NCI-H146 treated with DMSO at 0.1 percent for 48 hours (cell line): Measurements from ENCODE around the gene BRIP1.
A peak's percentile ranks its signal among the peaks of the same experiment; 100 is the strongest.

Experiments
- DNase-seq: peaks from one replicate; lab custom pipeline; 2025; ENCODE audit not compliant: unreplicated experiment; lab: John Stamatoyannopoulos, UW

BRIP1 gene

GRCh38 chr17:61639818-61640217, 223.5 kb downstream of the BRIP1 start:
- no peak for DNase-seq

DNA sequence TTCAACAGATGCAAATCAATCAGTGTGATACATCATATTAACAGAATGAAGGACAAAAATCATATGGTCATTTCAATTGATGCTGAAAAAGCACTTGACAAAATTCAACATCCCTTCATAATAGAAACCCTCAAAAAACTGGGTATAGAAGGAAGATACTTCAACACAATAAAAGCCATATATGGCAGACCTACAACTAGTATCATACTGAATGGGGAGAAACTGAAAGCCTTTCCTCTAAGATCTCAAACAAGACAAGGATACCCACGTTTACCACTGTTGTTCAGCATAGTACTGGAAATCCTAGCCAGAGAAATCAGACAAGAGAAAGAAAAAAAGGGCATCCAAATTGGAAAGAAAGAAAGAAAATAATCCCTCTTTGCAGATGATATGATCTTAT, 225.2 kb downstream of the BRIP1 start:
- DNase-seq: no peak

DNA sequence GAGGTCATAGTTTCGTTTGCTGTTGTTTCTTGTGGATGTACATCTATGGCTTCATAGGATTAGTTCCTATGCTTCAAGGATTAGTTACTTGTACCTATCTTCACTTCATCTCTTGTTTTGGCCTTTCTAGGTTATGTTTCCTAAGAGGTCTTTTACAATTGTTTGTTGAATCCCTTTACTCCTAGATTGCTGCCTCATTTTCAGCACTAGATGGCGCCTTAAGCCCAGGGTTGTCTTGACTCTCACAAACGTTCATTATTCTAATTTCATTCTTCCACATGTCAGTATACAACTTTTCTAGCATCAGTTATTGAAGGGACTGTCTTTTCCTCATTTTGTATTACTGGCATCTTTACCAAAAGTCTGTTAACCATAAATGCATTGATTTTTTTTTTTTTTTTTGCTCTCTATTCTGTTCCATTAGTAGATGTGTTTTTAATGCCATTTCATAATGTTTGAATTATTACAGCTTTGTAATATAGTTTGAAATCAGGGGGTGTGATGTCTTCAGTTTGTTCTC, 227.4 kb downstream of the BRIP1 start:
- peak; percentile 28 for DNase-seq

- DNase-seq: no peak
Observed at GRCh38 chr17:61634942-61635538, 228.3 kb downstream of the BRIP1 start.

- DNase-seq: no peak
Observed at GRCh38 chr17:61634011-61634539, 229.3 kb downstream of the BRIP1 start.

DNA sequence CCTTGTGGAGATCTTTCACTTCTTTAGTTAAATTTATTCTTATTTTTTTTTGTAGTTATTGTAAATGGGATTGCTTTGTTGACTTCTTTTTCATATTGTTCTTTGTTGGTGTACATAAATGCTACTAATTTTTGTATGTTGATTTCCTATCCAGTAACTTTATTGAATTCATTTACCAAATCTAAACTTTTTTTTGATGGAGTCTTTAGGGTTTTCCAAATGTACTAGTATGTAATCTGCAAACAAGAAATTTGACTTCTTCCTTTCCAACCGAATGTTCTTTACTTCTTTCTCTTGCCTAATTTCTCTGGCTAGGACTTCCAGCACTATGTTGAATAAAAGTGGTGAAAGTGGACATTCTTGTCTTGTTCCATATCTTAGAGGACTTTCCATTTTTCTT, 230.5 kb downstream of the BRIP1 start:
- DNase-seq: no peak

DNA sequence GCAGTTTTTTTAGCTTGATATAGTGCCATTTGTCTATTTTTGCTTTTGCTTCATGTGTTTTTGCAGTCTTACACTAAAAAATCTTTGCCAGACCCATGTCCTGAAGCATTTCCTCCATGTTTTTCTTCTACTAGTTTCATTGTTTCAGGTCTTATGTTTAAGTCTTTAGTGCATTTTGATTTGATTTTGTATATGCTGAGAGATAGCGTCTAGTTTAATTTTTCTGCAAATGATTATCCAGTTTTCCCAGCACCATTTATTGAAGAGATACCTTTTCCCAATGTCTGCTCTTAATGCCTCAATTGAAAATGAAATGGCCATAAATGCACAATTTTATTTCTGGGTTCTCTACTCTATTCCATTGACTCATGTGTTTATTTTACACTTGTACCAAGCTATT, 231.5 kb downstream of the BRIP1 start:
- no peak for DNase-seq
